ENCODE measurements around the gene NOP58. TPM values are rescaled to one million over a fixed set of nuclear protein-coding genes. Genes with fewer than 3 reads are reported as not detected.
"Not testable (repeated sequence)": the region's sequence is repeated elsewhere in the genome, so short reads cannot be mapped to it uniquely, and the experiment has no call there.

NOP58 gene
- total and polyA plus RNA-seq, 12 donors = 18.7 to 68.5 (median 23.0) TPM

DNA sequence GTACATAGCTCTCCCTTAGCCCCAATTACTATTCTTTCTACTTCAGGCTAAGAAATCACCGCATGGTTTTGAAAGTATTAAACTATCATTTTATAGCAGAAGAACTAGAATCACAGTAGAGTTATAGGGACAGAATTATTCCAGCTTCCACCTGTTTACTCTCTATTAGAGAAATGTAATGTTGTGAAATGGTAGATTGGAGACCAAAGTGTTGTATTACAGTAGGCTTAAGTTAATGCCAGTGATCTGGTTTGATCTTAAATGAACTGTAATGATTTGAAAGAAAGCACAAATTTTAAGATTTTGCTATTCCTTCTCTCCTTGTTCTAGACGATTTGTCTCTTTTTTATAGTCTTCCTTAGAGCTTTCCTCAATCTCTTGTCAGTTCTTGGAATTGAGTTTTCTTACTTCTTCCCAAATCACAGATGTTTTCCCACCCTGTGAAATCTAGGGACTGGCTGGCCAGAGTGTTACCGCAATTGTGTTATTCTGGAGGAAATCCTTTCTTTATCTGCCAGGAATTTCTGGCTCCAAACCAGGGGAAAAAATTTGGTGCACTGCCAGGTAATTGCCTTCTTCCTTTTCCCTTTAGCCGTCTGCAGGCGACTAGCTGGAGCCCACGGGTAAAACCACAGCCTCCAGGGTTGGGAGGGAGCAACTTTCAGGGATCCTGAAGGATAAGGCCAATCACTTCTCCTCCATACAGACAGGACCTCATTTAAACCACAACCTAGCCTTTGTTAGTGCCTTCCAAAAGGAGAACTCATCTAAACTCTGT, 51.7 kb downstream of the NOP58 start:
- peak; percentile 83 to 94 (median 90) for ATAC-seq
- H3K4me3 ChIP-seq = no peak overlapping the region
- intact Hi-C loops (cut with DNase I) = loop anchor here in 6 of 10 donors (1.0 to 10.0 kb wide), 5 partner anchors 58 to 228 kb away; partner anchors contain the start of gene BMPR2 (in 4 of the 6)
- WGBS, 2 donors = 13 to 17% methylated on average over 6 of the region's 6 CpGs
- H3K4me1 ChIP-seq = peaks cover 0 to 36% (median 19%) of the 10 kb centered on the region in 9 donors
- DNase-seq = peak; percentile 31 to 87
- no peaks in the 10 kb centered on the region for H3K9me3 ChIP-seq
- H3K27me3 ChIP-seq = no peaks in the 10 kb centered on the region
- TF ChIP-seq CTCF (IDR thresholded peaks at IDR 0.05) = no peak
- H3K27ac ChIP-seq = peak overlapping the region in 8 of 10 donors; percentile 25 to 89 (median 40)
- peaks cover 0 to 5% (median 0%) of the 10 kb centered on the region in 9 donors for H3K36me3 ChIP-seq

DNA sequence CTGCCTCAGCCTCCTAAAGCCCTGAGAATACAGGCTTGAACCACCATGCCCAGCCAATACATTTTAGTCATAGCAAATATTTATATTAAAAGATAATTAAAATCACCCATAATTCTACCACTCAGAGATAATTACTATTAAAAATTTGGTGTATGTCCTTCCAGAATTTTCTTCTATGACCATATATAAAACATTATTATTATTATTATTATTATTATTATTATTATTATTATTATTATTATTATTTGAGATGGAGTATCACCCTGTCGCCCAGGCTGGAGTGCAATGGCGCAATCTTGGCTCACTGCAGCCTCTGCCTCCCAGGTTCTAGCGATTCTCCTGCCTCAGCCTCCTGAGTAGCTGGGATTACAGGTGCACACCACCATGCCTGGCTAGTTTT, 54.8 kb downstream of the NOP58 start:
- not testable (repeated sequence) for H3K27me3 ChIP-seq, H3K27ac ChIP-seq, H3K4me3 ChIP-seq, DNase-seq, ATAC-seq, H3K9me3 ChIP-seq
- Histone ChIP-seq H3K4me1 (peaks cover 0 to 31% (median 19%) of the 10 kb centered on the region in 9 donors), H3K36me3 (peaks cover 0 to 18% (median 0%) of the 10 kb centered on the region in 9 donors)
- WGBS, 2 donors = 97 to 99% methylated on average over 3 of the region's 3 CpGs
- intact Hi-C loops (cut with DNase I) = loop anchor here in 2 of 10 donors (2.0 to 10.0 kb wide), 2 partner anchors 50 to 54 kb away; partner anchors contain the start of gene BMPR2 (in 1 of the 2)

- TF ChIP-seq CTCF (IDR thresholded peaks at IDR 0.05) = no peak
- H3K27me3 ChIP-seq = no peaks in the 10 kb centered on the region
- peaks cover 0 to 14% (median 10%) of the 10 kb centered on the region in 9 donors for H3K4me1 ChIP-seq
- H3K36me3 ChIP-seq = peaks cover 0 to 19% (median 0%) of the 10 kb centered on the region in 9 donors
- no peaks in the 10 kb centered on the region for H3K9me3 ChIP-seq
- no peak for ATAC-seq
- intact Hi-C loops (cut with DNase I) = loop anchor here in 1 of 10 donors (10.0 kb wide), 1 partner anchor 52 kb away; the partner anchor contains the start of gene BMPR2
- H3K4me3 ChIP-seq = no peak overlapping the region
- no peak overlapping the region for H3K27ac ChIP-seq
- no peak for DNase-seq
- WGBS, 2 donors = 96 to 99% methylated on average over 3 of the region's 3 CpGs
Observed at GRCh38 chr2:202322435-202322834, 56.9 kb downstream of the NOP58 start.

DNA sequence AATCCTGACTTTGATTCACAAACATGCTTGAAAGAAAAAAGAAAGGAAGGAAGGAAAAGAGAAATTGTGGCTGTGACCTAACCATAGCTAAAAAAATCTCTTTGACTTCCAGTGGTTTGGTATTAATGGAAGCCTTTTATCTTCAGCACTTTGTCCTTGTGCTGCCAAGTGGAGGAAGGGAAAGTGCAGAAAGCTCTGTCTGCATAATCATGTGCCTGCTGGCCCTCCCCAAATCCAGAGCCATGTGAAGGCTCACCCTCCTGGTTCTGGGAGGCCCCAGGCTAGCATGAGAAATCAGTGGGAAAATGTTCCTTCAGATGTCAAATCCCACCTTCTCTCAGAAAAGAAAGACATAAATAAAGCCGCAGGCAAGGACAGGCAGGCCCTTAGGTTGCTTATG, 62.3 kb downstream of the NOP58 start:
- peaks cover 0 to 19% (median 0%) of the 10 kb centered on the region in 9 donors for H3K36me3 ChIP-seq
- H3K27me3 ChIP-seq = no peaks in the 10 kb centered on the region
- H3K9me3 ChIP-seq = no peaks in the 10 kb centered on the region
- no peak for TF ChIP-seq CTCF (IDR thresholded peaks at IDR 0.05)
- DNase-seq = peak in 1 of 2 donors; percentile 16
- WGBS, 2 donors = 63 to 79% methylated on average over 1 of the region's 1 CpG
- H3K4me3 ChIP-seq = no peak overlapping the region
- H3K4me1 ChIP-seq = peaks cover 0 to 16% (median 5%) of the 10 kb centered on the region in 9 donors
- ATAC-seq = peak in 7 of 8 donors; percentile 63 to 94 (median 79)
- peak overlapping the region in 7 of 10 donors; percentile 33 to 81 (median 49) for H3K27ac ChIP-seq
- intact Hi-C loops (cut with DNase I) = loop anchor here in 1 of 10 donors (10.0 kb wide), 1 partner anchor 47 kb away; the partner anchor contains the start of gene BMPR2

Measured in heart right ventricle (tissue), 16 donors.